Measurements from ENCODE around the gene GPR89A.
"Not testable (repeated sequence)": the region's sequence is repeated elsewhere in the genome, so short reads cannot be mapped to it uniquely, and the experiment has no call there.

DNA sequence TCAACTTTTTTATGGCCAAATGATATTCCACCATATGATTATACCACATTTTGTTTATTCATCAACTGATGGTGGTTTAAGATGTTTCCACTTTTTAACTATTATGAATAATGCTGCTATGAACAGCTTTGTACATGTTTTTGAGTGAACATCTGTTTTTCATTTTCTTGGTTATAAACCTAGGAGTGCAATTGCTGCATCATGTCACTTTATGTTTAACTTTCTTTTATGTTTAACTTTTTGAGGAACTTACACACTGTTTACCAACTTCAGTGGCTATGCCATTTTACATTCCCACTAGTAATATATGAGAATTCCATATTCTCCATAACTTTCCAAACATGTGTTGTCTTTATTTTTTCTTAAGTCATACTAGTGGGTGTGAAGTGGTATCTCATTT, 12.4 kb upstream of the GPR89A start:
- TF ChIP-seq, protein P1, sequence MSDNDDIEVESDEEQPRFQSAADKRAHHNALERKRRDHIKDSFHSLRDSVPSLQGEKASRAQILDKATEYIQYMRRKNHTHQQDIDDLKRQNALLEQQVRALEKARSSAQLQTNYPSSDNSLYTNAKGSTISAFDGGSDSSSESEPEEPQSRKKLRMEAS (IDR thresholded peaks at IDR 0.05) = not testable (repeated sequence)
- not testable (repeated sequence) for TF ChIP-seq CTCF (IDR thresholded peaks at IDR 0.05 in 2 of 3, conservative IDR thresholded peaks at IDR 0.05 in 1 of 3; ENCODE audit: borderline replicate concordance in 1 of 3, insufficient read depth in 1 of 3, low read depth in 2 of 3, low read length in 2 of 3); EZH2 (IDR thresholded peaks at IDR 0.05); RAD21 (IDR thresholded peaks at IDR 0.05; ENCODE audit: low read depth); SIN3A (IDR thresholded peaks at IDR 0.05; ENCODE audit: low read depth); POLR2AphosphoS5 (IDR thresholded peaks at IDR 0.05; ENCODE audit: low read depth, low read length)
- TF ChIP-seq, protein P2, sequence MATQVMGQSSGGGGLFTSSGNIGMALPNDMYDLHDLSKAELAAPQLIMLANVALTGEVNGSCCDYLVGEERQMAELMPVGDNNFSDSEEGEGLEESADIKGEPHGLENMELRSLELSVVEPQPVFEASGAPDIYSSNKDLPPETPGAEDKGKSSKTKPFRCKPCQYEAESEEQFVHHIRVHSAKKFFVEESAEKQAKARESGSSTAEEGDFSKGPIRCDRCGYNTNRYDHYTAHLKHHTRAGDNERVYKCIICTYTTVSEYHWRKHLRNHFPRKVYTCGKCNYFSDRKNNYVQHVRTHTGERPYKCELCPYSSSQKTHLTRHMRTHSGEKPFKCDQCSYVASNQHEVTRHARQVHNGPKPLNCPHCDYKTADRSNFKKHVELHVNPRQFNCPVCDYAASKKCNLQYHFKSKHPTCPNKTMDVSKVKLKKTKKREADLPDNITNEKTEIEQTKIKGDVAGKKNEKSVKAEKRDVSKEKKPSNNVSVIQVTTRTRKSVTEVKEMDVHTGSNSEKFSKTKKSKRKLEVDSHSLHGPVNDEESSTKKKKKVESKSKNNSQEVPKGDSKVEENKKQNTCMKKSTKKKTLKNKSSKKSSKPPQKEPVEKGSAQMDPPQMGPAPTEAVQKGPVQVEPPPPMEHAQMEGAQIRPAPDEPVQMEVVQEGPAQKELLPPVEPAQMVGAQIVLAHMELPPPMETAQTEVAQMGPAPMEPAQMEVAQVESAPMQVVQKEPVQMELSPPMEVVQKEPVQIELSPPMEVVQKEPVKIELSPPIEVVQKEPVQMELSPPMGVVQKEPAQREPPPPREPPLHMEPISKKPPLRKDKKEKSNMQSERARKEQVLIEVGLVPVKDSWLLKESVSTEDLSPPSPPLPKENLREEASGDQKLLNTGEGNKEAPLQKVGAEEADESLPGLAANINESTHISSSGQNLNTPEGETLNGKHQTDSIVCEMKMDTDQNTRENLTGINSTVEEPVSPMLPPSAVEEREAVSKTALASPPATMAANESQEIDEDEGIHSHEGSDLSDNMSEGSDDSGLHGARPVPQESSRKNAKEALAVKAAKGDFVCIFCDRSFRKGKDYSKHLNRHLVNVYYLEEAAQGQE (IDR thresholded peaks at IDR 0.05; ENCODE audit: low read depth) = not testable (repeated sequence)
